Vagina (tissue), 2 donors: ENCODE measurements around the gene ALKBH8. TPM values are rescaled to one million over a fixed set of nuclear protein-coding genes. Genes with fewer than 3 reads are reported as not detected.
"Not testable (repeated sequence)": the region's sequence is repeated elsewhere in the genome, so short reads cannot be mapped to it uniquely, and the experiment has no call there.

Experiments used
- DNase-seq, 2 donors: peaks; one replicate each; pipeline ENCODE4 v3.0.0-alpha.2; 2017; ENCODE audit errors: extremely low spot score in 2 of 2
- H3K27ac ChIP-seq: fragments of 200-600 bp; sonication (generic); one replicate; pipeline ENCODE4 v1.5.1; 2019
- H3K27me3 ChIP-seq: fragments of 200-600 bp; sonication (generic); one replicate; pipeline ENCODE4 v1.5.1; 2019
- H3K36me3 ChIP-seq, 2 donors: fragments of 200-600 bp; sonication (generic); one replicate each; pipeline ENCODE4 v1.5.1; 2017 to 2019
- H3K4me1 ChIP-seq: fragments of 200-600 bp; sonication (generic); one replicate; pipeline ENCODE4 v1.5.1; 2019
- H3K4me3 ChIP-seq, 2 donors: fragments of 200-600 bp; sonication (generic); 1 replicate in 1 of 2; 2 replicates in 1 of 2; pipeline ENCODE4 v1.5.1; 2016 to 2019
- H3K9me3 ChIP-seq: fragments of 200-600 bp; sonication (generic); one replicate; pipeline ENCODE4 v1.5.1; 2019
- POLR2A ChIP-seq, 2 donors: fragments of 450-650 bp; IDR thresholded peaks; one replicate each; pipeline ENCODE4 v1.6.1; 2017; ENCODE audit warnings: antibody characterized with exemption in 2 of 2, mild to moderate bottlenecking in 2 of 2, moderate library complexity in 2 of 2
- POLR2AphosphoS5 ChIP-seq, 2 donors: sonication (generic); formaldehyde crosslinking; IDR thresholded peaks; one replicate each; pipeline ENCODE4 v1.9.0; 2017; ENCODE audit warnings: antibody characterized with exemption in 2 of 2, mild to moderate bottlenecking in 2 of 2, low read depth in 1 of 2; ENCODE audit not compliant: insufficient read depth in 1 of 2
- intact Hi-C: fragments of 100-400 bp; cut with DNase I; formaldehyde crosslinking; loops from one replicate; pipeline ENCODE4 v1.15.1; 2023
- total RNA-seq: library from RNA; depleted of rRNA; stranded (reverse); fragments of >200 nt; gene quantifications from one replicate; pipeline ENCODE4 v1.2.3, GENCODE V29; 2016
- TF ChIP-seq, protein P1 (sequence below), 3 experiments: fragments of 450-650 bp in 2 of 3; fragments of 200-600 bp in 1 of 3; sonication (generic) in 1 of 3; IDR thresholded peaks; one replicate each; pipeline ENCODE4 v1.5.1; 2017 to 2019; ENCODE audit warnings: antibody characterized with exemption in 3 of 3, mild to moderate bottlenecking in 2 of 3, moderate library complexity in 2 of 3

The ALKBH8 gene
- total RNA-seq, 1 donor from 2014 or later: 3.4 TPM

DNA sequence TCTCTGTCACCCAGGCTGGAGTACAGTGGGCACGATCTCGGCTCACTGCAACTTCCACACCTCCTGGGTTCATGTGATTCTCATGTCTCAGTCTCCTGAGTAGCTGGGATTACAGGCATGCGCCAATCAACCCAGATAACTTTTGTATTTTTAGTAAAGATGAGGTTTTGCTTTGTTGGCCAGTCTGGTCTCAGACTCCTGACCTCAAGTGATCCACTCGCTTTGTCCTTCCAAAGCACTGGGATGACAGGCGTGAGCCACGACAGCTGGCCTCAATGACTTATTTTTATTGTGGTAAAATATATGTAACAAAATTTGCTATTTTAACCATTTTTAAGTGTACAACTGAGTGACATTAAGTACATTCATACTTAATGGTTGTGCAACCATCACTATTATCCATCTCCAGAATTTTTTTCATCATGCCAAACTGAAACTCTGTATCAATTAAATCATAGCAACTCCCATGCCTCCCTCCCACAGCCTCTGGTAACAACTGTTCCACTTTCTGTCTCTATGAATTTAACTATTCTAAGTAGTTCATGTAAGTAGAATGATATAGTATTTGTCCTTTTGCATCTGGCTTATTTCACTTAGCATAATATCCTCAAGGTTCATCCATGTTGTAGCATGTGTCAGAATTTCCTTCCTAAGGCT lies 57.2 kb downstream of the ALKBH8 start:
- Histone ChIP-seq H3K4me1 (no peaks in the 10 kb centered on the region), H3K4me3 (no peak overlapping the region), H3K36me3 (peaks cover 0 to 20% of the 10 kb centered on the region in 2 donors), H3K27ac (no peak overlapping the region), H3K27me3 (no peaks in the 10 kb centered on the region), H3K9me3 (no peaks in the 10 kb centered on the region)
- DNase-seq: no peak
- intact Hi-C loops: no loop called here
- TF ChIP-seq, protein P1, sequence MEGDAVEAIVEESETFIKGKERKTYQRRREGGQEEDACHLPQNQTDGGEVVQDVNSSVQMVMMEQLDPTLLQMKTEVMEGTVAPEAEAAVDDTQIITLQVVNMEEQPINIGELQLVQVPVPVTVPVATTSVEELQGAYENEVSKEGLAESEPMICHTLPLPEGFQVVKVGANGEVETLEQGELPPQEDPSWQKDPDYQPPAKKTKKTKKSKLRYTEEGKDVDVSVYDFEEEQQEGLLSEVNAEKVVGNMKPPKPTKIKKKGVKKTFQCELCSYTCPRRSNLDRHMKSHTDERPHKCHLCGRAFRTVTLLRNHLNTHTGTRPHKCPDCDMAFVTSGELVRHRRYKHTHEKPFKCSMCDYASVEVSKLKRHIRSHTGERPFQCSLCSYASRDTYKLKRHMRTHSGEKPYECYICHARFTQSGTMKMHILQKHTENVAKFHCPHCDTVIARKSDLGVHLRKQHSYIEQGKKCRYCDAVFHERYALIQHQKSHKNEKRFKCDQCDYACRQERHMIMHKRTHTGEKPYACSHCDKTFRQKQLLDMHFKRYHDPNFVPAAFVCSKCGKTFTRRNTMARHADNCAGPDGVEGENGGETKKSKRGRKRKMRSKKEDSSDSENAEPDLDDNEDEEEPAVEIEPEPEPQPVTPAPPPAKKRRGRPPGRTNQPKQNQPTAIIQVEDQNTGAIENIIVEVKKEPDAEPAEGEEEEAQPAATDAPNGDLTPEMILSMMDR (IDR thresholded peaks at IDR 0.05): no peak
- TF ChIP-seq POLR2A (IDR thresholded peaks at IDR 0.05): no peak
- no peak for TF ChIP-seq POLR2AphosphoS5 (IDR thresholded peaks at IDR 0.05; ENCODE audit: insufficient read depth in 1 of 2, low read depth in 1 of 2)

DNA sequence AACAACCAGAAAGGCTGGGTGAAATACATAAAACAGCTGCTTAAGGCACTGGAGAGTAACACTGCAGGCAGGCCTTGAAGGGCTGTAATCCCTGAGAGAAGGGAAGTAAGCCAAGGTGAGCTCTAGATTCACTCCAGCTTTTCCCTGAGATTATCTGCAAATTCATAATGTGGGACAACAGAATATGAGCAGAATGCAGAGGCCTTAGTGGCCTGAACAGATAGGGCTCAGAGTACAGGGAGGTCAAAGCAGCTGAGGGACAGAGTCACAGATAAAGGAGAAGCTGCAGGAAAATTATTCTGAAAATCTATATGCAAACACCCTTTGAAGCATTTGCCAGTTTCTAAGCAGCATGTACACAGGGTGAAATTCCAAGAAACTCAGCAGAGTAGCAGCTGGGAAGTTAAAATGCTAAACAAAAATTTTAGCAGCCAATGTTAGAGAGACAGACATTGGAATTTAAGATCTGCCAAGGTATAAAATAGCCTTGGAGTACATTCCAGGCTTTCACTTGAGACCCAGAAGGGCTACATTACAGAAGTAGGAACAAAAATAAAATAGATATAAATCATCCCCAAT lies 59.8 kb downstream of the ALKBH8 start:
- no peak overlapping the region for H3K4me3 ChIP-seq
- TF ChIP-seq POLR2AphosphoS5 (IDR thresholded peaks at IDR 0.05; ENCODE audit: insufficient read depth in 1 of 2, low read depth in 1 of 2) (no peak), POLR2A (IDR thresholded peaks at IDR 0.05) (no peak)
- TF ChIP-seq, protein P1 (IDR thresholded peaks at IDR 0.05): no peak
- no peak overlapping the region for H3K27ac ChIP-seq
- no peaks in the 10 kb centered on the region for H3K27me3 ChIP-seq
- H3K9me3 ChIP-seq: no peaks in the 10 kb centered on the region
- no peak for DNase-seq
- H3K4me1 ChIP-seq: no peaks in the 10 kb centered on the region
- H3K36me3 ChIP-seq: peaks cover 0 to 26% of the 10 kb centered on the region in 2 donors
- intact Hi-C loops: no loop called here

DNA sequence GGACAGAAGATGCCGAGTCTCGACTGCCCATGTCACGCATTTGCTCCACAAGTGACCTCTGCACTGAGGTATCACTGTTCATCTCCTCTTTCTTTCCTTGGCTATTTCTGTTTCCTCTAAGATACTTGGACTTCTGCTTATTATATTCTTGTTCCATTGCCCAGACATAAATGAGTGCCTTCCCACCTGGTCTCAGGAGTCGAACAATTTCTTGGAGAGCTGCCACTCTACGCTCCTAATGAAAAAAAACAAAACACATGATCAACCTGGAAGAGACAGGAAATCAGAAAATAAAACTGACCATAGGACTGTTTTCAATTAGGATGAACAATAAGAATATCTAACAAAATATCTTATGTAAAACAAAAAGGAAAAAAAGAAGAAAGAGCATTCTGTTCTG lies 60.6 kb downstream of the ALKBH8 start:
- Histone ChIP-seq H3K4me3 (no peak overlapping the region), H3K4me1 (no peaks in the 10 kb centered on the region), H3K27ac (no peak overlapping the region), H3K9me3 (no peaks in the 10 kb centered on the region), H3K27me3 (no peaks in the 10 kb centered on the region), H3K36me3 (peaks cover 0 to 23% of the 10 kb centered on the region in 2 donors)
- TF ChIP-seq POLR2AphosphoS5 (IDR thresholded peaks at IDR 0.05; ENCODE audit: insufficient read depth in 1 of 2, low read depth in 1 of 2): no peak
- no peak for TF ChIP-seq POLR2A (IDR thresholded peaks at IDR 0.05)
- TF ChIP-seq, protein P1 (IDR thresholded peaks at IDR 0.05): no peak
- intact Hi-C loops: no loop called here
- no peak for DNase-seq

DNA sequence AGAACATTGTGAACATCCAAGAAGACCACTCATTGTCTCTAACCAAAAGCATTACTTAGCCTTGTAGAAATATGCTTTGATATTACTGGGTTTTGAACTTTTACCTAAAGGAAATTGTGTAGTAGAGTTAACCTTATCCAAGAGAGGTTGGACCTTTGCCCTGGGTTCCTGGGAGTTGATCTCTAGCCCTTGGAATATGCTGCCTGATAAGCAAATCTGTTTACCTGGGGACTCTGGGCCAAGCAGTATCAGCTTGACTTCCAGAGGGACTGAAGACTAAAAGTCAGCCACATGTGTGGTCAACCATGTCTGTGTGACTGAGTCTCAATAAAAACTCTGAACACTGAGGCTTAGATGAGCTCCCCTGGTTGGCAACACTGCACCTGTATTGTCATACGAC lies 63.8 kb downstream of the ALKBH8 start:
- no peaks in the 10 kb centered on the region for H3K9me3 ChIP-seq
- intact Hi-C loops: no loop called here
- no peaks in the 10 kb centered on the region for H3K4me1 ChIP-seq
- H3K27me3 ChIP-seq: no peaks in the 10 kb centered on the region
- H3K36me3 ChIP-seq: peaks cover 0 to 23% of the 10 kb centered on the region in 2 donors
- H3K27ac ChIP-seq: no peak overlapping the region
- DNase-seq: no peak
- H3K4me3 ChIP-seq: no peak overlapping the region
- TF ChIP-seq, protein P1 (IDR thresholded peaks at IDR 0.05): no peak
- TF ChIP-seq POLR2A (IDR thresholded peaks at IDR 0.05): no peak
- TF ChIP-seq POLR2AphosphoS5 (IDR thresholded peaks at IDR 0.05; ENCODE audit: insufficient read depth in 1 of 2, low read depth in 1 of 2): no peak

DNA sequence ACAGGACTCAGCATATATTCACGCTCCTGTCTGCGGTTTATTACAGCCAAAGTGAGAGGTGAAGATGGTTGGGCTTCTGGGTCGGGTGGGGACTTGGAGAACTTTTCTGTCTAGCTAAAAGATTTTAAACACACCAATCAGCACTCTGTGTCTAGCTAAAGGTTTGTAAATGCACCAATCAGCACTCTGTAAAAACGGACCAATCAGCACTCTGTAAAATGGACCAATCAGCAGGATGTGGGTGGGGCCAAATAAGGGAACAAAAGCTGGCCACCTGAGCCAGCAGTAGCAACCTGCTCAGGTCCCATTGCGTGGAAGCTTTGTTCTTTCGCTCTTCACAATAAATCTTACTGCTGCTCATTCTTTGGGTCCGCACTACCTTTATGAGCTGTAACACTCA lies 68.2 kb downstream of the ALKBH8 start:
- H3K27me3 ChIP-seq, H3K9me3 ChIP-seq, DNase-seq, H3K27ac ChIP-seq, H3K36me3 ChIP-seq, intact Hi-C loops, H3K4me3 ChIP-seq, H3K4me1 ChIP-seq: not testable (repeated sequence)
